Measurements from ENCODE around the gene SMAP2. TPM values are rescaled to one million over a fixed set of nuclear protein-coding genes. Genes with fewer than 3 reads are reported as not detected.

The SMAP2 gene
- total RNA-seq, 1 experiment from 2014 or later, result 8.2 TPM

GRCh38 chr1:40337443-40337842 lies 36.1 kb upstream of the SMAP2 start:
- Histone ChIP-seq H2AK5ac (ENCODE audit: insufficient read length, low read length) (no peak overlapping the region), H2AFZ (ENCODE audit: low read length) (no peak overlapping the region), H2BK20ac (ENCODE audit: low read depth, low read length, poor library complexity, severe bottlenecking) (no peak overlapping the region), H3K4ac (ENCODE audit: low read depth, low read length) (no peak overlapping the region), H2BK120ac (ENCODE audit: low read depth, low read length, poor library complexity, severe bottlenecking) (no peak overlapping the region), H4K91ac (ENCODE audit: insufficient read length, low read depth, low read length) (no peak overlapping the region), H2BK12ac (ENCODE audit: insufficient read length, low read depth, low read length) (no peak overlapping the region), H3K4me1 (ENCODE audit: insufficient read depth, low read length) (no peaks in the 10 kb centered on the region), H2BK5ac (ENCODE audit: insufficient read length, low read length) (no peak overlapping the region), H3K27me3 (ENCODE audit: insufficient read depth, low read length) (no peaks in the 10 kb centered on the region; the same call in 1 of the 2 replicates), H3K79me2 (ENCODE audit: insufficient read depth, low read length) (no peaks in the 10 kb centered on the region), H3K56ac (ENCODE audit: insufficient read length, low read depth, low read length) (no peak overlapping the region), H3K9ac (ENCODE audit: extremely low read depth, insufficient read length, low read length) (no peak overlapping the region), H2BK15ac (ENCODE audit: low read depth, low read length) (no peak overlapping the region), H4K5ac (ENCODE audit: insufficient read length, low read depth, low read length) (no peak overlapping the region), H3K79me1 (ENCODE audit: insufficient read depth, low read depth, low read length, poor library complexity, severe bottlenecking) (no peaks in the 10 kb centered on the region), H4K20me1 (ENCODE audit: control insufficient read depth, insufficient read depth, insufficient read length) (no peaks in the 10 kb centered on the region), H4K8ac (replicated peaks; ENCODE audit: insufficient read length, low read depth, low read length) (no peak overlapping the region), H3K4me2 (ENCODE audit: insufficient read depth, insufficient read length, low read length) (no peak overlapping the region), H3T11ph (ENCODE audit: low read length) (no peak overlapping the region), H3K27ac (ENCODE audit: insufficient read length, low read depth, low read length) (no peak overlapping the region), H3K23me2 (ENCODE audit: insufficient read length, low read depth, low read length, poor library complexity, severe bottlenecking) (peaks cover 6% of the 10 kb centered on the region), H3K14ac (ENCODE audit: insufficient read depth, low read length) (no peak overlapping the region), H3K18ac (ENCODE audit: insufficient read length, low read depth, low read length) (no peak overlapping the region), H3K23ac (ENCODE audit: insufficient read length, low read depth, low read length) (no peak overlapping the region), H3K9me3 (ENCODE audit: control insufficient read depth, low read depth, low read length) (no peaks in the 10 kb centered on the region)
- no peak for DNase-seq
- peaks cover 0 to 3% of the 10 kb centered on the region in 2 experiments; a peak in 2 of 5 replicates for H3K9me3 Mint-ChIP-seq
- peaks cover 27% of the 10 kb centered on the region for H3K27me3 Mint-ChIP-seq (ENCODE audit: low read depth)
- H3K4me1 Mint-ChIP-seq, result peaks cover 3 to 6% of the 10 kb centered on the region in 2 experiments; a peak in 3 of 4 replicates
- H3K27ac Mint-ChIP-seq, result no peak overlapping the region
- no CpG with 5 or more reads among the region's 8 CpGs for WGBS (ENCODE audit: extremely low coverage, insufficient read length, low lambda C conversion rate)
- no peaks in the 10 kb centered on the region for H3K36me3 Mint-ChIP-seq (ENCODE audit: insufficient read depth in 1 of 3, low read depth in 3 of 3)
- H3K4me3 Mint-ChIP-seq, result no peak overlapping the region
- TF ChIP-seq CTCF (conservative IDR thresholded peaks at IDR 0.05), result no peak

All from H9 (cell line).